GM19328 (cell line): ENCODE data around the gene CNTNAP5.

Experiments used
- ATAC-seq: cut with Tn5 transposase; IDR thresholded peaks from one replicate; pipeline ENCODE4 v1.9.1; 2021; ENCODE audit warnings: mild to moderate bottlenecking, moderate library complexity; ENCODE audit not compliant: unreplicated experiment

The CNTNAP5 gene

GRCh38 chr2:124662946-124663644 lies 638.0 kb downstream of the CNTNAP5 start:
- ATAC-seq: no peak

- ATAC-seq: no peak
Measured at GRCh38 chr2:124663645-124663997, 638.5 kb downstream of the CNTNAP5 start.

GRCh38 chr2:124664363-124664762 lies 639.3 kb downstream of the CNTNAP5 start:
- no peak for ATAC-seq

GRCh38 chr2:124666976-124667375 lies 641.9 kb downstream of the CNTNAP5 start:
- no peak for ATAC-seq

- ATAC-seq: no peak
Measured at GRCh38 chr2:124668161-124668560, 643.1 kb downstream of the CNTNAP5 start.

GRCh38 chr2:124670187-124670586 lies 645.1 kb downstream of the CNTNAP5 start:
- no peak for ATAC-seq

GRCh38 chr2:124678043-124678442 lies 653.0 kb downstream of the CNTNAP5 start:
- ATAC-seq: no peak

- ATAC-seq: no peak
Measured at GRCh38 chr2:124683536-124684428, 658.7 kb downstream of the CNTNAP5 start.

GRCh38 chr2:124689348-124689747 lies 664.3 kb downstream of the CNTNAP5 start:
- ATAC-seq: no peak

GRCh38 chr2:124692216-124692615 lies 667.1 kb downstream of the CNTNAP5 start:
- no peak for ATAC-seq

GRCh38 chr2:124692707-124693106 lies 667.6 kb downstream of the CNTNAP5 start:
- ATAC-seq: no peak

GRCh38 chr2:124693156-124693555 lies 668.1 kb downstream of the CNTNAP5 start:
- ATAC-seq: no peak

- ATAC-seq: no peak
Measured at GRCh38 chr2:124698979-124699565, 674.0 kb downstream of the CNTNAP5 start.

- ATAC-seq: no peak
Measured at GRCh38 chr2:124702777-124703176, 677.7 kb downstream of the CNTNAP5 start.

- no peak for ATAC-seq
Measured at GRCh38 chr2:124704071-124704925, 679.2 kb downstream of the CNTNAP5 start.

GRCh38 chr2:124708661-124709060 lies 683.6 kb downstream of the CNTNAP5 start:
- no peak for ATAC-seq

- ATAC-seq: no peak
Measured at GRCh38 chr2:124713969-124714368, 688.9 kb downstream of the CNTNAP5 start.

GRCh38 chr2:124725187-124725586 lies 700.1 kb downstream of the CNTNAP5 start:
- no peak for ATAC-seq

- ATAC-seq: no peak
Measured at GRCh38 chr2:124740636-124741035, 715.5 kb downstream of the CNTNAP5 start.

- ATAC-seq: no peak
Measured at GRCh38 chr2:124753842-124754241, 728.8 kb downstream of the CNTNAP5 start.

GRCh38 chr2:124755386-124755785 lies 730.3 kb downstream of the CNTNAP5 start:
- ATAC-seq: no peak
